GM04503 (cell line): ENCODE measurements around the gene ATP6V0B.

Source experiments
- DNase-seq: peaks from one replicate; pipeline ENCODE4 v3.0.0-alpha.2; 2012; ENCODE audit warnings: low read depth

Gene ATP6V0B

GRCh38 chr1:43946236-43947060 is 28.3 kb upstream of the ATP6V0B start, which contains the start of gene IPO13:
Gene IPO13 (plus strand): TSS chr1:43946950. CDS start chr1:43947601, 651 bp downstream.
- DNase-seq, result peak; percentile 55

GRCh38 chr1:43947061-43947873 is 27.5 kb upstream of the ATP6V0B start:
- DNase-seq, result no peak

GRCh38 chr1:43947874-43948437 is 26.8 kb upstream of the ATP6V0B start:
- DNase-seq, result no peak

DNA sequence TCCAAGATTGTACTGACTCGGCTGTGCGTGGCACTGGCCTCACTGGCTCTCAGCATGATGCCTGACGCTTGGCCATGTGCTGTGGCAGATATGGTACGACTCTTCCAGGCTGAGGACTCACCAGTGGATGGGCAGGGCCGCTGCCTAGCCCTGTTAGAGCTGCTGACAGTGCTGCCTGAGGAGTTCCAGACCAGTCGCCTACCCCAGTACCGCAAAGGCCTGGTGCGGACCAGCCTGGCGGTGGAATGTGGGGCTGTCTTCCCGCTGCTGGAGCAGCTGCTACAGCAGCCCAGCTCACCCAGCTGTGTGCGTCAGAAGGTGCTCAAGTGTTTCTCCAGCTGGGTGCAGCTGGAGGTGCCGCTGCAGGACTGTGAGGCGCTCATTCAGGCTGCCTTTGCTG is 25.1 kb upstream of the ATP6V0B start:
- no peak for DNase-seq

DNA sequence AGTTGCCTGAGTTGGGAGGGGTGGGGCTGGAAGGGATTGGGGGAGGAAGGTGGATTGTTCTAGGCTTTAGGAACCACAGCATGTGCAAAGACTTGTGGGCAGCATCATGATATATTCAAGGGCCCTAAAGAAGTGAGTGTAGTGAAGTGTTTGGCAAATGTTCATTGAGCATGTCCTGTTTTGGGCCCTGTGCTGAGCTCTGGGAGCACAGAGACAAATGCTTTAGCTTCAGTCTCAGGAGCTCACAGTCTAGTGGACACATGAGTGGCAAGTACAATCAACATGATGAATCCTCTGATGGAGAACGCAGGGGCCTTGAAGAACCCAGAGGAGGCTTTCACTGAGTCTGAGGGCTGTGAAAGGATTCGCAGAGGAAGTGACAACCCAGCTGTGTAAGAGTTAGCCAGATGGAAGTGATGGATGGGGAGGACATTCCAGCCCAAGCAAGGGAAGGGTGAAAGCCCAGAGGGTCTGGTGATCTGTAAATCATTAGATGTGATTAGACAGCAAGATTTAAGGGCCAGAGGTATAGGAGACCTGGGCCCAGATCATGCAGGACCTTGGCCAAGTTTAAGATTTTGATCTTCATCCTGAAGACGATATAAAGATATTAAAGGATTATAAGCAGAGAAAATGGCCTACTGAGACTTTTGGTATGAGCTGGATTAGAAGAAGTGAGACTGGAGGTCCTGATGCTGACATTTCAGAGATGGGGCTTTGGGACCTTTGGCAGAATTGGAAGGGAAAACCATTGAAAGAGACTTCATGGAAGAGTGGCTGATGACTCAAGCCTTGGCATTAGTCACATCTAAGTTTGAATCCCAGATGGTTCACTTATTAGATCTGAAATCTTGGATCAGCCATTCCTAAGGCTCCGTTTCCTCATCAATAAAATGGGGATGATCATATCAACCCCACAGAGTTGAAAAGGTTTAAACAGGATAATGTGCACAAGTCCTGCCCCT is 23.5 kb upstream of the ATP6V0B start:
- no peak for DNase-seq

GRCh38 chr1:43952731-43953346 is 21.9 kb upstream of the ATP6V0B start:
- DNase-seq, result no peak

DNA sequence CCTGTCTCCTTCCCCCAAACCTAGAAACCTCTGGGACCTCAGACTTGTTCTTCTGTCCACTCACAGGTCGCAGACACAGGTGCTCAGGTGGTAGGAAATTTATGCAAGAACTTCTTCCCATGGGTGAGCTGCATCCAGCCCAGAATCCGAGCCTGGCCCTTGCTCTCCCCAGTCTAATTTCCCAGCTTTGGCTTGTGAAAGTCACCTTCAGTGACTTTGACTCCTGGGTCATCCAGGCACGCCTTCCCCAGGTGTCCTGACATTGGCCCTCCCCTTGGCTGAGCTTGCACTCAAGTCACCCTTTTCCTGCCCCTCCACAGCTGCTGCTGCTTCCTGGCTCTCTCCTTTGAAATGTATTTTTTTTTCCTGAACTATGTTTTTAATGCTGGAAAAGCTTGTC is 21.4 kb upstream of the ATP6V0B start:
- DNase-seq, result no peak

GRCh38 chr1:43954036-43954435 is 20.7 kb upstream of the ATP6V0B start:
- no peak for DNase-seq

- DNase-seq, result no peak
Measured at GRCh38 chr1:43956234-43956633, 18.5 kb upstream of the ATP6V0B start.

- DNase-seq, result no peak
Measured at GRCh38 chr1:43957407-43958040, 17.2 kb upstream of the ATP6V0B start.

DNA sequence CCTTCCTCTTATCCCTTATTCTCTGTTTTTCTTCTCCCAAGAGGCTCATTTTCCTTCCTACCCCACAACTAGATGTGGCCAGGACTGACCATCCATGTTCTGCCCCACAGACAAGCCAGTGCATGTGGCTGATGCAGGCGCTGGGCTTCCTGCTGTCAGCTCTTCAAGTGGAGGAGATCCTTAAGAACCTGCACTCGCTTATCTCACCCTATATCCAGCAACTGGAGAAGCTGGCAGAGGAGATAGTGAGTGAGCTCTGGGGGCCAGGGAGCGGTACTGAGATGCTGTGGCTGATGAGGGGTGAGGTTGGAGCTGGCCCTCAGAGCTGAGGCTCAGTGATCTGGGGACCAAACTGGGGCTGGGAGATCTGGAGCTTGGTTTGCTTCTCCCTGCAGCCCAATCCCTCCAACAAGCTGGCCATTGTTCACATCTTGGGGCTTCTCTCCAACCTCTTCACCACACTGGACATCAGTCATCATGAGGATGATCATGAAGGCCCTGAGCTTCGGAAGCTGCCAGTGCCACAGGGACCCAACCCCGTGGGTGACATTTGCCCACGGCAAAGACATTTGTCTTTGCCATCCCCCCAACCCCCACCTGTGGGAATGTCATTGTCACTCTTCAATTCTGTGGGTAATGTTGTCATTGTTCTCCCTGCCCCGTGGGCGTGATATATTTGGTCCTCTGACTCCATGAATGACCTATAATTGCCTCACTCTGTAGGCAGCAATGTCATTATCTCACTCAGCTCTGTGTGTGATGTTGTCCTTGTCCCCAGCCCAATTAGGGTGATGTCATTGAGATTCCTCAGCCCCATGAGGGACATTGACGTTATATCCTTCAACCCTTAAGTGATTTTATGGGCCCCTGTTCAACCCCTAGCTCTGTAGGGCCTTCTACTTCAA is 16.2 kb upstream of the ATP6V0B start:
- no peak for DNase-seq

GRCh38 chr1:43960798-43961197 is 14.0 kb upstream of the ATP6V0B start:
- DNase-seq, result no peak

DNA sequence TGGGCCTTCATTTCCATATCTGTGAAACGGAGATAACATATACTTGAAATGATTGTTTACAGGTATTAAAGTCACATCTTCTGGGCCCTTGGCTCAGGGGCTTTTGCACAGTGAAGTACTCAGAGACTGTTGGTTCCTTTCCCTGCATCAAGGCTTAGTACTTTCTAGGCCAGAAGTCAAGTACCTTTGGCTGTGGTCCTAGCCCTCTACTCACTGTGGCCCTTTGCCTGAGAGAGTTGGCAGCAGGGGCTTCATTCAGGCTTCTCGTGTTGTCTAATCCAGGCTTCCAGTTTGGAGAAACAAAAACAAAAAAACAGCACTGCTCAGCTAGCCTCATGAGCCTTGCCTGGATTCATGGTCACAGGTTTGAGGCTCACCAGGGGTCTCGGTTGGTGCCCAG is 13.1 kb upstream of the ATP6V0B start:
- DNase-seq, result no peak

GRCh38 chr1:43962324-43962723 is 12.4 kb upstream of the ATP6V0B start:
- DNase-seq, result no peak

- no peak for DNase-seq
Measured at GRCh38 chr1:43963006-43963405, 11.8 kb upstream of the ATP6V0B start.

GRCh38 chr1:43963890-43964289 is 10.9 kb upstream of the ATP6V0B start:
- DNase-seq, result no peak

DNA sequence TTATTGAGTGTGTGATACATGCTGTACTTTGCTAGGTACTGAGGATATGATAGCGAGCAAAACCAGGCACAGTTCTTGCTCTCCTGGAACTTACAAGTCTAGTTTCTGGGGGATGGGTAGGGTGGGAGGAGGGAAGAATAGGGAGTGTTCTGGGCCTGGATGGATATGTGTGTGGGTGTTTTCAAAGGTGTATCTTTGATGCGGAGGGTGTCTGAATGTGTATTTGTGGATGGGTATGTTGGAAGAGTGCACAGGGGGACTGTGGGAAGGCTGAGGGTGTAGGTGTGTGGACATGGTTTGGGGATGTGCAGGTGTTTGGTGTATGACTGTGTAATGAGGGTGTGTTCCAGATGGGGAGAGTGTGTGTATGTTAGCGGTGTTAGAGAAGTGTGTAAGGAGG is 9.4 kb upstream of the ATP6V0B start:
- DNase-seq, result no peak

GRCh38 chr1:43968348-43968948 is 6.3 kb upstream of the ATP6V0B start:
- DNase-seq, result no peak

DNA sequence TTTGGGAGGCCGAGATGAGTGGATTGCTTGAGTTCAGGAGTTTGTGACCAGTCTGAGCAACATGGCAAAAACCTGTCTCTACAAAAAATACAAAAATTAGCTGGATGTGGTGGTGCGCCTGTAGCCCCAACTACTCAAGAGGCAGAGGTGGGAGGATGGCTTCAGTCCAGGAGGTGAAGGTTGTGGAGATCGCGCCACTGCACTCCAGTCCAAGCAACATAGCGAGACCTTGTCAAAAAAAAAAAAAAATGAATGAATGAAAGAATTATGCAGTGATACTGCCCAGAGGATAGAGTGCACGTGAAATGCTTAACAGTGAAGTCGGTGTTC is 5.4 kb upstream of the ATP6V0B start:
- no peak for DNase-seq
